A549 (cell line): Measurements from ENCODE around the gene CIT.

ENCODE experiments used
- CBX8 ChIP-seq: fragments of 200-600 bp; sonication (generic); IDR thresholded peaks from 2 replicates; pipeline ENCODE4 v1.6.1; 2016
- CTCF ChIP-seq: fragments of >200 bp; sonication (Bioruptor Twin); formaldehyde crosslinking; IDR thresholded peaks from 3 replicates; pipeline ENCODE4 v1.5.1; 2016
- GATA3 ChIP-seq: IDR thresholded peaks from 2 replicates; pipeline ENCODE4 v1.6.1; 2012; ENCODE audit warnings: borderline replicate concordance
- MAX ChIP-seq: IDR thresholded peaks from 2 replicates; pipeline ENCODE4 v1.6.1; 2012
- NFE2L2 ChIP-seq: fragments of 150-350 bp; conservative IDR thresholded peaks from 2 replicates; pipeline ENCODE4 v1.6.1; 2014; ENCODE audit warnings: low read length
- NR3C1 ChIP-seq: fragments of >200 bp; sonication (Bioruptor Twin); formaldehyde crosslinking; IDR thresholded peaks from 3 replicates; pipeline ENCODE4 v1.6.1; 2017
- POLR2A ChIP-seq: IDR thresholded peaks from 2 replicates; pipeline ENCODE4 v1.6.1; 2012; ENCODE audit warnings: mild to moderate bottlenecking, low read length
- RCOR1 ChIP-seq: fragments of 150-350 bp; IDR thresholded peaks from 2 replicates; pipeline ENCODE4 v1.6.1; 2014; ENCODE audit warnings: antibody characterized with exemption, low read length, low read depth
- RFX5 ChIP-seq: fragments of 450-650 bp; IDR thresholded peaks from 2 replicates; pipeline ENCODE4 v1.7.1; 2014; ENCODE audit warnings: antibody characterized with exemption, mild to moderate bottlenecking, moderate library complexity
- TFCP2L1 ChIP-seq: fragments of 250-450 bp; sonication (Bioruptor Pico); IDR thresholded peaks from 2 replicates; pipeline ENCODE4 v1.5.0; 2021; ENCODE audit warnings: mild to moderate bottlenecking
- TF ChIP-seq, protein P1 (sequence below): fragments of 200-600 bp; sonication (generic); IDR thresholded peaks from 2 replicates; pipeline ENCODE4 v1.6.1; 2016; ENCODE audit warnings: antibody characterized with exemption, mild to moderate bottlenecking, moderate library complexity

- TF ChIP-seq POLR2A (no peak), GATA3 (no peak), CTCF (no peak), RCOR1 (no peak), RFX5 (no peak), NFE2L2 (no peak), MAX (no peak), CBX8 (no peak), NR3C1 (no peak), TFCP2L1 (CRISPR knock-in tag) (no peak)
- TF ChIP-seq, protein P1, sequence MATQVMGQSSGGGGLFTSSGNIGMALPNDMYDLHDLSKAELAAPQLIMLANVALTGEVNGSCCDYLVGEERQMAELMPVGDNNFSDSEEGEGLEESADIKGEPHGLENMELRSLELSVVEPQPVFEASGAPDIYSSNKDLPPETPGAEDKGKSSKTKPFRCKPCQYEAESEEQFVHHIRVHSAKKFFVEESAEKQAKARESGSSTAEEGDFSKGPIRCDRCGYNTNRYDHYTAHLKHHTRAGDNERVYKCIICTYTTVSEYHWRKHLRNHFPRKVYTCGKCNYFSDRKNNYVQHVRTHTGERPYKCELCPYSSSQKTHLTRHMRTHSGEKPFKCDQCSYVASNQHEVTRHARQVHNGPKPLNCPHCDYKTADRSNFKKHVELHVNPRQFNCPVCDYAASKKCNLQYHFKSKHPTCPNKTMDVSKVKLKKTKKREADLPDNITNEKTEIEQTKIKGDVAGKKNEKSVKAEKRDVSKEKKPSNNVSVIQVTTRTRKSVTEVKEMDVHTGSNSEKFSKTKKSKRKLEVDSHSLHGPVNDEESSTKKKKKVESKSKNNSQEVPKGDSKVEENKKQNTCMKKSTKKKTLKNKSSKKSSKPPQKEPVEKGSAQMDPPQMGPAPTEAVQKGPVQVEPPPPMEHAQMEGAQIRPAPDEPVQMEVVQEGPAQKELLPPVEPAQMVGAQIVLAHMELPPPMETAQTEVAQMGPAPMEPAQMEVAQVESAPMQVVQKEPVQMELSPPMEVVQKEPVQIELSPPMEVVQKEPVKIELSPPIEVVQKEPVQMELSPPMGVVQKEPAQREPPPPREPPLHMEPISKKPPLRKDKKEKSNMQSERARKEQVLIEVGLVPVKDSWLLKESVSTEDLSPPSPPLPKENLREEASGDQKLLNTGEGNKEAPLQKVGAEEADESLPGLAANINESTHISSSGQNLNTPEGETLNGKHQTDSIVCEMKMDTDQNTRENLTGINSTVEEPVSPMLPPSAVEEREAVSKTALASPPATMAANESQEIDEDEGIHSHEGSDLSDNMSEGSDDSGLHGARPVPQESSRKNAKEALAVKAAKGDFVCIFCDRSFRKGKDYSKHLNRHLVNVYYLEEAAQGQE, result no peak
These were observed 198.7 kb downstream of the CIT start for GRCh38 chr12:119678459-119678858.
